GM13976 (cell line): ENCODE results near the gene ARHGAP15.

Experiments used
- DNase-seq: peaks from one replicate; pipeline ENCODE4 v3.0.0; 2012; ENCODE audit warnings: low spot score
- in situ Hi-C: fragments of 300-500 bp; cut with MboI; formaldehyde crosslinking; loops from one replicate; pipeline ENCODE4 v1.12.0; 2022; ENCODE audit warnings: low sequenced_read_pairs, mixed read lengths, inconsistent platforms; ENCODE audit not compliant: unreplicated experiment
- TF ChIP-seq, protein P1 (sequence below): IDR thresholded peaks from 2 replicates; pipeline ENCODE4 v1.5.1; 2012; ENCODE audit warnings: borderline replicate concordance, mild to moderate bottlenecking; ENCODE audit not compliant: insufficient read depth; ENCODE audit errors: extremely low read depth, missing control alignments, control extremely low read depth

ARHGAP15 gene

GRCh38 chr2:143588746-143589145 lies 459.5 kb downstream of the ARHGAP15 start:
- TF ChIP-seq, protein P1, sequence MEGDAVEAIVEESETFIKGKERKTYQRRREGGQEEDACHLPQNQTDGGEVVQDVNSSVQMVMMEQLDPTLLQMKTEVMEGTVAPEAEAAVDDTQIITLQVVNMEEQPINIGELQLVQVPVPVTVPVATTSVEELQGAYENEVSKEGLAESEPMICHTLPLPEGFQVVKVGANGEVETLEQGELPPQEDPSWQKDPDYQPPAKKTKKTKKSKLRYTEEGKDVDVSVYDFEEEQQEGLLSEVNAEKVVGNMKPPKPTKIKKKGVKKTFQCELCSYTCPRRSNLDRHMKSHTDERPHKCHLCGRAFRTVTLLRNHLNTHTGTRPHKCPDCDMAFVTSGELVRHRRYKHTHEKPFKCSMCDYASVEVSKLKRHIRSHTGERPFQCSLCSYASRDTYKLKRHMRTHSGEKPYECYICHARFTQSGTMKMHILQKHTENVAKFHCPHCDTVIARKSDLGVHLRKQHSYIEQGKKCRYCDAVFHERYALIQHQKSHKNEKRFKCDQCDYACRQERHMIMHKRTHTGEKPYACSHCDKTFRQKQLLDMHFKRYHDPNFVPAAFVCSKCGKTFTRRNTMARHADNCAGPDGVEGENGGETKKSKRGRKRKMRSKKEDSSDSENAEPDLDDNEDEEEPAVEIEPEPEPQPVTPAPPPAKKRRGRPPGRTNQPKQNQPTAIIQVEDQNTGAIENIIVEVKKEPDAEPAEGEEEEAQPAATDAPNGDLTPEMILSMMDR, result no peak
- in situ Hi-C loops, result no loop called here
- DNase-seq, result no peak

GRCh38 chr2:143594161-143594560 lies 464.9 kb downstream of the ARHGAP15 start:
- DNase-seq, result no peak
- in situ Hi-C loops, result no loop called here
- TF ChIP-seq, protein P1, result no peak

- TF ChIP-seq, protein P1, result no peak
- in situ Hi-C loops, result no loop called here
- DNase-seq, result no peak
These were observed 465.5 kb downstream of the ARHGAP15 start for GRCh38 chr2:143594745-143595144.

GRCh38 chr2:143600116-143600515 lies 470.9 kb downstream of the ARHGAP15 start:
- no peak for DNase-seq

GRCh38 chr2:143601828-143602227 lies 472.6 kb downstream of the ARHGAP15 start:
- in situ Hi-C loops, result no loop called here
- TF ChIP-seq, protein P1, result no peak
- no peak for DNase-seq

More at GRCh38 chr2:143600116-143600515, 470.9 kb downstream of the ARHGAP15 start:
- TF ChIP-seq, protein P1, result no peak
- in situ Hi-C loops, result no loop called here

- TF ChIP-seq, protein P1, result no peak
- in situ Hi-C loops, result no loop called here
- no peak for DNase-seq
These were observed 473.9 kb downstream of the ARHGAP15 start for GRCh38 chr2:143603035-143603655.
